GM10266 (cell line): ENCODE data around the gene RAPGEF4.

Source experiments
- DNase-seq: peaks from one replicate; pipeline ENCODE4 v3.0.0; 2012; ENCODE audit errors: extremely low spot score
- CTCF ChIP-seq: IDR thresholded peaks from 2 replicates; pipeline ENCODE4 v1.5.1; 2012; ENCODE audit warnings: mild to moderate bottlenecking, low read depth; ENCODE audit not compliant: control insufficient read depth, insufficient read depth; ENCODE audit errors: missing control alignments

RAPGEF4 gene

DNA sequence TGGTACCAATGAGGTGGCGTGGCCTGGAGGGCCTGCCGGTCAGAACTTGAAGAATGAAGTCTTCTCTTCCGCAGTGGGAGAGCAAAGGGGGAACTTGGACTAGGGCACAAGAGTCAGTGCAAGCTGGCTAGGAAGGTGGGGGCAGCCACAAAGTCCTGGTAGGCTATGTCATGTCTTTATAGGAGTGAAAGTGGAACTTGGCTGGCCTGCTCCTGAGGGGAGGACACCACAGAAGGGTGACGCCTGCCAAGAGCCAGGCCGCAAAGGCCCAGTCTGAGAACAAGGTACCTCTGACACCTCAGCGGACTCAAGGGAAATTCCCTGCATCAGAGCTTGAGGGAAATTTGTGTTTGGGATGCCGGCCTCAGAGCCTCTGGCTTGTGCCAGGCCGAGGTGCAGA, 307.8 kb downstream of the RAPGEF4 start:
- DNase-seq, result no peak

GRCh38 chr2:173043897-173044519, 308.4 kb downstream of the RAPGEF4 start:
- DNase-seq, result no peak
- no peak for TF ChIP-seq CTCF

More for the DNA sequence above, 307.8 kb downstream of the RAPGEF4 start:
- TF ChIP-seq CTCF, result no peak

DNA sequence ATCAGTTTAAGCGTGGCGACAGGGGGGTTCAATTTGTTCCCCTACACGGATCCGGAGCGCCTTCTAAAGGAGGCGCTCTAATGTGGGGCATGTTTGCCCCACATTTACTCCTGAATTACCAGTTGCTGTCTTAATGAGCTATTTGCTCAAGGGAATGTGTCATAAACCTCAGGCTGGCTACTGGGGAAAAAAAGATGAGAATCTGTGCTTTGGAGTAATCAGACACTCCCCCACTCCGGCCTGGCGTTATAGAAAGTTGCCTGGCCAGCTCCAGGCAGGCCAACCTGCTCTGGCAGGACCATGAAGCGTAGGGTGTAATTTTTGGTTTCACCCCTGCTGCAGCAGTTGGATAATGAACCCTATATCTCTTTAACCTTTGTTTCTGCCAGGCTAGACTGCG, 309.0 kb downstream of the RAPGEF4 start:
- no peak for TF ChIP-seq CTCF

DNA sequence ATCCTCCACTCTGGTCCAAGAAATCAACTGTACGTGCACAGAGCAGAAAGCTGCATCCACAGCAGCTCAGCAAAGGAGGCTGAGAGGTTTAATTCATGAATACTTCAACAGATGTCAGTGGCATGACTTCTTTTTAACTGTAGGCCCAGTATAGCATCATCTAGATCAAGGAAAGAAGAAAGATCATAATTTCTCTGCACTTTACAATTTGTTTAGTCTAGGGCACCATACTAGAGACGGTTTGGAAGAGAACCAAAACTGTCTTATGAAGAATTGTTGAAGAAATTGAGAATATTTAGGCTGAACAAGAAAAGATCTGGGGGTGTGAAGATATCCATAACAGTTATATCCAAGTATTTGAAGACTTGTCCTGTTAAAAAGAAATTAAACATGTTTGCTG, 309.5 kb downstream of the RAPGEF4 start:
- no peak for DNase-seq
- no peak for TF ChIP-seq CTCF

More for the DNA sequence above, 309.0 kb downstream of the RAPGEF4 start:
- DNase-seq, result no peak

DNA sequence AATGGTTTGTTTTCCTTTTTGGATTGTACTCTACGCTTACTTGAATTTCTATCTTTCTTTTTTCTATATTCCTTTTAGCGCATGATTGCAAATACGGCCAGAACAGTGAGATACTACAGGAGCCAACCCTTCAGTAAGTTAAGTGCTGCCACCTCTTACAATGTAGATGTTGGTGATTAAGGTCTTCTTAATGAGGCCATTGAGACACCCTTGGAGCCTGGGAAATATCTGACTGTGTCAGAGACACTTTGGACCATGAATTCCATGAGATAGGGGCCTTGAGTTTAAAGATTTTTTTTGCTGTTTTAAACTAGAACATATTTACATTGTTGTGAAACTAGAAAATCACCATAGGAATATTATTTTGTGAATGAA, 312.9 kb downstream of the RAPGEF4 start:
- DNase-seq, result no peak
- TF ChIP-seq CTCF, result no peak

- no peak for TF ChIP-seq CTCF
- DNase-seq, result peak; percentile 29
Observed at GRCh38 chr2:173048897-173049661, 313.4 kb downstream of the RAPGEF4 start.

DNA sequence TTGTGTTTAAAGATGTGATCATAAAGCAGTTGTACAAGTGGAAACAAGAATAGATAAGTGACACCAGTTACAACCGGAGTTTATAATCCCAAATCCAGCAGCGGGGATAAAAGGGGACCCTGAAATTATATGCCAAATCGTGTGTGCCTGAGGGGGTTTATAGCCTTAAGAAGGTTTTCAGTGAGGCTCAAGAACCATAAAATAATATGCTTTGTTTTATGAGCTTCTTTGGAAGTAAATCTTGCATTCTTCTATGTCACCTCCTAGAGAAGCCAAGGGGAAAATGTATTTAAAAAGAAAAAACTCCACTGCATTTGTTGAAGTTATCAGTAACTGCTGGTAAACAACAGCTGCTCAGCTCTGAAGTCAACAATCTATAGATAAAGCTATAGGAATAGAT, 314.2 kb downstream of the RAPGEF4 start:
- DNase-seq, result no peak
- no peak for TF ChIP-seq CTCF
